ENCODE measurements around the gene DNAJC6.

- TF ChIP-seq ZNF468 (CRISPR knock-in tag; IDR thresholded peaks at IDR 0.05): no peak
- no peak for TF ChIP-seq POLR2A (IDR thresholded peaks at IDR 0.05; ENCODE audit: insufficient read depth in 1 of 2, low read depth in 2 of 2, low read length in 2 of 2)
- TF ChIP-seq CENPX (CRISPR knock-in tag; IDR thresholded peaks at IDR 0.05): no peak
- TF ChIP-seq RFXAP (CRISPR knock-in tag; IDR thresholded peaks at IDR 0.05; ENCODE audit: borderline replicate concordance): no peak
- TF ChIP-seq CTCF (CRISPR knock-in tag; IDR thresholded peaks at IDR 0.05): no peak
- no peak for TF ChIP-seq GMEB1 (CRISPR knock-in tag; IDR thresholded peaks at IDR 0.05; ENCODE audit: borderline replicate concordance)
- no peak for TF ChIP-seq ETV6 (CRISPR knock-in tag; conservative IDR thresholded peaks at IDR 0.05)
- TF ChIP-seq JUN (CRISPR knock-in tag; IDR thresholded peaks at IDR 0.05): no peak
- TF ChIP-seq ZZZ3 (CRISPR knock-in tag; IDR thresholded peaks at IDR 0.05; ENCODE audit: borderline replicate concordance): no peak
- TF ChIP-seq PBX2 (CRISPR knock-in tag; IDR thresholded peaks at IDR 0.05): no peak
- no peak for TF ChIP-seq LBX2 (CRISPR knock-in tag; IDR thresholded peaks at IDR 0.05; ENCODE audit: borderline replicate concordance)
- no peak for TF ChIP-seq HNRNPL (IDR thresholded peaks at IDR 0.05; ENCODE audit: low read depth, low read length)
- no peak for TF ChIP-seq ZNF274 (CRISPR knock-in tag; IDR thresholded peaks at IDR 0.05)
Measured at GRCh38 chr1:65409816-65410326, 100.5 kb downstream of the DNAJC6 start.
